A549 treated with ZK216348 at 1 μM for 4 hours (cell line): ENCODE data around the gene OXCT1. TPM values are rescaled to one million over a fixed set of nuclear protein-coding genes. Genes with fewer than 3 reads are reported as not detected.

Experiments
- total RNA-seq: library from RNA; stranded (reverse); fragments of 200-300 nt; extraction: Qiagen RNA extraction; gene quantifications from 5 replicates; pipeline ENCODE4 v1.2.3, GENCODE V29; 2022; ENCODE audit warnings: low read depth

OXCT1 gene
- 2.4 to 4.9 TPM (median 2.6 TPM) in 5 replicates for total RNA-seq

DNA sequence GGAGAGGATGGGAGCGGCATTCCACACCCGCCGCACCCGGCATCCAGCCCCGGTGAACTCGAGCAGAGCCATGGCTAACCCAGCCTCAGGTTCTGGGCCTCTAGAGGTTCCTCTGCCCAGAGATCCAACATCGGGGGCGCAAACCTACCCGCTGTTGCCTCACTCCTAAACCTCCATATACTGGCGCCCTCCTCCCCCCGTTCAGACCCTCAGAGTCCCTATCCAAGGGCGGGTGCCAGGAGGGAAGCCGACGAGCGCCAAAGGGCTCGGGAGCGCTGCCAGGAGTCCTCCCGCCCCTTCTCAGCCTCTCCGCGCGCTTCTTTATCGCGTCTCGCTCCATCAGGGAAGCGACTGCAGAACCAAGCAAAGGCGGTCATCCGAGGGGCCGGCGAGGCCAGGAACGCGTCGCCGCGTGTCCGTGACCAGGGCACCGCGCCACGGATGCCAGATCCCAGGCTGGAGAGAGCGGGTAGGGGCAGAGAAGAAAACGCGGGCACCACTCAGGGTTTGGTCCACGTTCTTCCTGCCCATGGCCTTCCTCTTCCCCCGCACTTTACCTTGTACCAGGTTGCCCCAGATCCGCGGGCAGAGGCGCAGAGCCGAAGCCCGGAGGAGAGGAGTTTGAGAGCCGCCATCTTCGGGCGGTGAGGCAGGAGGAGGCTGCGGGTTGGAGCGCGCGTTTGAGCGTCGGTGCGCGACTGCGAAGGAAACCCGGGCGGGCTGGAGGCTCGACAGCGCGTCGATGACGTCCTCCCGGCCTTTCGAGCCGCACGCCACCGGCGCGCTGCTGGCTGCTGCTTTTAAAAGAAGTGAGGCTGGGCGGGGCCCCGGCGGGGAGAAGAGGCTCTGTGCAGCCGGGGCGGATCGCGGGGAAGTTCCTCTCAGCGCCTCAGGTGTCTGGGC lies at the start of gene OXCT1:
TSS of gene OXCT1 (minus strand) at position 702 of the 903 bp plus-strand sequence. CDS start at position 635, 67 bp downstream.

DNA sequence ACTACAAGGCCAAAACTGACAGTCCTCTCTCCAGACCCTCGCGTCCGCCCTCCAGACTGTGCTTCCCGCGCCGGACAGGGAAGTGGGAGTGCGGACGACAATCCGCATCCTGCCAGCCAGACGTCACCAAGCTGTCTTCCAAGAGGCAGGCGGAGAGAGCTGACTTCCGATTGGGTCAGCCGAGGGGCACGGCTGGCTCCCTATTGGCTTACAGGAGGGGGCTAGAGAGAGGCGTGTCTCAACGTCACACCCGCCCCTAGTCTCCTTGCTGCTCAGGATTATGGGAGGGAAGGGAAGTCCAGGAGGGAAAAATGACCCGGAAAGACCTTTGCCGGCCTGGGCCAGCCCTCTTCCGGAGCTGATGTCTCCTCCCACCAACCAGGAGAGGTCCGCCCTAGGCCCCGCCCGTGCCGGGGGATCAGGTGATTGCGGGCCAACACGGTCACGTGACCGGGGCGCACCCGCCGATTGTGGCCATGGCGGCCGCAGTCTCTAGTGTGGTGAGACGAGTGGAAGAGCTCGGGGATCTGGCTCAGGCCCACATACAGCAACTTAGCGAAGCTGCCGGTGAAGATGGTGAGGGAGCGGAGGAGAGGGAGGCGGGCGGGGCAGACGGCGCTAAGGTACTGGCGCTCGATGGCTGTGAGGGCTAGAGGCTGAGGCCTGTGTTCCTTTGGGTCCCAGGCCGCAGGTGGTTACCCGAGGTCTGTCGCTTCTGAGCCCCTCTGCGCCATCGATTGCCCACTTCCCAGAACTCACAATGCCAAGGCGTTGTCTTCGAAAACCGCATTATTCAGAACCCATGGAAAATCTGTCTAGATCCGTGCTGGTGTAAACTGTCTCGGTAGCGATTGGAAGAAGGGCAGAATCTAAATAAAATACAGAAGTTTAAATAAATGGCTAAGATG lies 33.9 kb upstream of the OXCT1 start, which contains the start of gene RIMOC1:
TSS of gene RIMOC1 (plus strand) at position 453 of the 908 bp plus-strand sequence. CDS start at position 477, 24 bp downstream.

Other genes with a start within 250 kb of the OXCT1 start
- gene RIMOC1, start 33.9 kb upstream of the OXCT1 start, total RNA-seq, result 6.0 to 13.1 TPM (median 10.0 TPM) in 5 replicates
- 5.2 to 7.6 TPM (median 7.3 TPM) in 5 replicates for gene FBXO4, start 54.9 kb upstream of the OXCT1 start, total RNA-seq